ENCODE data around the gene VSIG10. TPM values are rescaled to one million over a fixed set of nuclear protein-coding genes. Genes with fewer than 3 reads are reported as not detected.

VSIG10 gene
- total RNA-seq, 3 donors from 2014 or later (not counting 1 experiment from before 2014, with no cell fraction given) = 0.56 to 2.2 (median 0.75) TPM

GRCh38 chr12:118035190-118036041 is 68.4 kb downstream of the VSIG10 start:
- Mint-ChIP-seq H3K36me3 (peaks cover 18% of the 10 kb centered on the region), H3K4me1 (no peaks in the 10 kb centered on the region), H3K4me3 (no peak overlapping the region), H3K9me3 (no peaks in the 10 kb centered on the region), H3K27ac (no peak overlapping the region), H3K27me3 (ENCODE audit: low read depth in 2 of 2) (no peaks in the 10 kb centered on the region)
- intact Hi-C loops (cut with micrococcal nuclease) = no loop called here
- ATAC-seq (no peak), DNase-seq (no peak)
- WGBS (ENCODE audit: insufficient coverage) = 86% methylated on average over 9 of the region's 9 CpGs
- Histone ChIP-seq H3K27ac (ENCODE audit: low read length) (no peak overlapping the region), H3K36me3 (ENCODE audit: control insufficient read depth, insufficient read depth, low read length) (peaks cover 75% of the 10 kb centered on the region), H3K9me3 (ENCODE audit: control insufficient read depth, insufficient read depth, low read length) (no peaks in the 10 kb centered on the region), H3K27me3 (ENCODE audit: control insufficient read depth, insufficient read depth, low read length) (no peaks in the 10 kb centered on the region), H3K4me1 (ENCODE audit: control insufficient read depth, insufficient read depth, low read length) (no peaks in the 10 kb centered on the region), H3K4me3 (ENCODE audit: low read length) (no peak overlapping the region)
- no peak for TF ChIP-seq CTCF (IDR thresholded peaks at IDR 0.05)

GRCh38 chr12:118034429-118035189 is 69.2 kb downstream of the VSIG10 start:
- intact Hi-C loops (cut with micrococcal nuclease) = no loop called here

GRCh38 chr12:118033902-118034301 is 69.9 kb downstream of the VSIG10 start:
- no peak overlapping the region for H3K4me3 ChIP-seq (ENCODE audit: low read length)
- peaks cover 18% of the 10 kb centered on the region for H3K36me3 Mint-ChIP-seq
- intact Hi-C loops (cut with micrococcal nuclease) = no loop called here
- H3K9me3 Mint-ChIP-seq = no peaks in the 10 kb centered on the region
- ATAC-seq = no peak
- no peak for TF ChIP-seq CTCF (IDR thresholded peaks at IDR 0.05)
- H3K27ac Mint-ChIP-seq = no peak overlapping the region
- H3K4me3 Mint-ChIP-seq = no peak overlapping the region
- no peak for DNase-seq
- peaks cover 68% of the 10 kb centered on the region for H3K36me3 ChIP-seq (ENCODE audit: control insufficient read depth, insufficient read depth, low read length)
- 95% methylated on average over 5 of the region's 5 CpGs for WGBS (ENCODE audit: insufficient coverage)
- no peaks in the 10 kb centered on the region for H3K4me1 ChIP-seq (ENCODE audit: control insufficient read depth, insufficient read depth, low read length)
- H3K27ac ChIP-seq (ENCODE audit: low read length) = no peak overlapping the region
- H3K27me3 Mint-ChIP-seq (ENCODE audit: low read depth in 2 of 2) = no peaks in the 10 kb centered on the region
- no peaks in the 10 kb centered on the region for H3K27me3 ChIP-seq (ENCODE audit: control insufficient read depth, insufficient read depth, low read length)
- H3K4me1 Mint-ChIP-seq = no peaks in the 10 kb centered on the region
- H3K9me3 ChIP-seq (ENCODE audit: control insufficient read depth, insufficient read depth, low read length) = no peaks in the 10 kb centered on the region

More at GRCh38 chr12:118034429-118035189, 69.2 kb downstream of the VSIG10 start:
- no peaks in the 10 kb centered on the region for H3K27me3 ChIP-seq (ENCODE audit: control insufficient read depth, insufficient read depth, low read length)
- H3K27ac ChIP-seq (ENCODE audit: low read length) = no peak overlapping the region
- H3K4me3 ChIP-seq (ENCODE audit: low read length) = no peak overlapping the region
- no peaks in the 10 kb centered on the region for H3K9me3 ChIP-seq (ENCODE audit: control insufficient read depth, insufficient read depth, low read length)
- Mint-ChIP-seq H3K4me3 (no peak overlapping the region), H3K27ac (no peak overlapping the region), H3K36me3 (peaks cover 18% of the 10 kb centered on the region), H3K4me1 (no peaks in the 10 kb centered on the region), H3K27me3 (ENCODE audit: low read depth in 2 of 2) (no peaks in the 10 kb centered on the region), H3K9me3 (no peaks in the 10 kb centered on the region)
- H3K4me1 ChIP-seq (ENCODE audit: control insufficient read depth, insufficient read depth, low read length) = no peaks in the 10 kb centered on the region
- ATAC-seq (no peak), DNase-seq (no peak)
- TF ChIP-seq CTCF (IDR thresholded peaks at IDR 0.05) = no peak
- H3K36me3 ChIP-seq (ENCODE audit: control insufficient read depth, insufficient read depth, low read length) = peaks cover 74% of the 10 kb centered on the region
- WGBS (ENCODE audit: insufficient coverage) = 95% methylated on average over 3 of the region's 5 CpGs
